Frontal cortex (tissue), 4 donors: Measurements from ENCODE around the gene TOGARAM1. TPM values are rescaled to one million over a fixed set of nuclear protein-coding genes. Genes with fewer than 3 reads are reported as not detected.

Experiments used
- DNase-seq, 2 donors: peaks; one replicate each; pipeline ENCODE4 v3.0.0; 2012; ENCODE audit warnings: low spot score in 2 of 2
- FAIRE-seq: peaks from 2 replicates; lab custom pipeline; 2012; peaks lifted over from hg19 to GRCh38; lab: Jason Lieb, UNC
- total RNA-seq: library from RNA; depleted of rRNA; stranded (reverse); fragments of >200 nt; gene quantifications from one replicate; pipeline ENCODE4 v1.2.3, GENCODE V29; 2014
- donor health status: control.
- donor health status: control.
- donor health status: control.

TOGARAM1 gene, protein sequence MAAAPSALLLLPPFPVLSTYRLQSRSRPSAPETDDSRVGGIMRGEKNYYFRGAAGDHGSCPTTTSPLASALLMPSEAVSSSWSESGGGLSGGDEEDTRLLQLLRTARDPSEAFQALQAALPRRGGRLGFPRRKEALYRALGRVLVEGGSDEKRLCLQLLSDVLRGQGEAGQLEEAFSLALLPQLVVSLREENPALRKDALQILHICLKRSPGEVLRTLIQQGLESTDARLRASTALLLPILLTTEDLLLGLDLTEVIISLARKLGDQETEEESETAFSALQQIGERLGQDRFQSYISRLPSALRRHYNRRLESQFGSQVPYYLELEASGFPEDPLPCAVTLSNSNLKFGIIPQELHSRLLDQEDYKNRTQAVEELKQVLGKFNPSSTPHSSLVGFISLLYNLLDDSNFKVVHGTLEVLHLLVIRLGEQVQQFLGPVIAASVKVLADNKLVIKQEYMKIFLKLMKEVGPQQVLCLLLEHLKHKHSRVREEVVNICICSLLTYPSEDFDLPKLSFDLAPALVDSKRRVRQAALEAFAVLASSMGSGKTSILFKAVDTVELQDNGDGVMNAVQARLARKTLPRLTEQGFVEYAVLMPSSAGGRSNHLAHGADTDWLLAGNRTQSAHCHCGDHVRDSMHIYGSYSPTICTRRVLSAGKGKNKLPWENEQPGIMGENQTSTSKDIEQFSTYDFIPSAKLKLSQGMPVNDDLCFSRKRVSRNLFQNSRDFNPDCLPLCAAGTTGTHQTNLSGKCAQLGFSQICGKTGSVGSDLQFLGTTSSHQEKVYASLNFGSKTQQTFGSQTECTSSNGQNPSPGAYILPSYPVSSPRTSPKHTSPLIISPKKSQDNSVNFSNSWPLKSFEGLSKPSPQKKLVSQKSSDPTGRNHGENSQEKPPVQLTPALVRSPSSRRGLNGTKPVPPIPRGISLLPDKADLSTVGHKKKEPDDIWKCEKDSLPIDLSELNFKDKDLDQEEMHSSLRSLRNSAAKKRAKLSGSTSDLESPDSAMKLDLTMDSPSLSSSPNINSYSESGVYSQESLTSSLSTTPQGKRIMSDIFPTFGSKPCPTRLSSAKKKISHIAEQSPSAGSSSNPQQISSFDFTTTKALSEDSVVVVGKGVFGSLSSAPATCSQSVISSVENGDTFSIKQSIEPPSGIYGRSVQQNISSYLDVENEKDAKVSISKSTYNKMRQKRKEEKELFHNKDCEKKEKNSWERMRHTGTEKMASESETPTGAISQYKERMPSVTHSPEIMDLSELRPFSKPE (N-terminal part only)
- total RNA-seq, result 81.5 TPM

GRCh38 chr14:44961554-44962333, at the start of gene TOGARAM1, which contains the start of gene KLHL28:
Gene TOGARAM1, plus strand, starts transcription at chr14:44962190. Its CDS starts 232 bp downstream, at chr14:44962422.
Gene KLHL28, minus strand, starts transcription at chr14:44961947. Its CDS starts 16,019 bp downstream, at chr14:44945928.
- DNase-seq, result peak; percentile 77 to 92
- peak; percentile 98 for FAIRE-seq

- no peak for FAIRE-seq
- DNase-seq, result no peak
These were observed 47.1 kb upstream of the TOGARAM1 start for GRCh38 chr14:44914849-44915248.

DNA sequence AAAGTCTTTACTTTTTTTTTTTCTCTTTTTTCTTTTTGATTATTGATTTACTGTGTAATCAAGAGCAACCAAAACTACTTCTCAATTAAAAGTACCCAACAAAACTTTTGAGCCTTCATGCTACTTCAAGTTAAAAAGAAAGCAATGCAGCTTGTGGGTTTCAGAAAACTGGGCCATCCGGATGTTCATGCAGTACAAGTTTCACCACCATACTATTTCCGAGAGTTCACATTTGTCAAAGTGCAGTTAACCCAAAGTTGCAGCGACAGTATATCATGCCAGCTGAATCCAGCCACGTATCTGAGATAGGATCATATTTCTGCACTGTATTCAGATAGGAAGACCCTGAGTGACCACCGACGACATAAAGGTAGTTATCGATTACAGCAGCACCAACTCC, 33.2 kb upstream of the TOGARAM1 start:
- no peak for DNase-seq
- no peak for FAIRE-seq

DNA sequence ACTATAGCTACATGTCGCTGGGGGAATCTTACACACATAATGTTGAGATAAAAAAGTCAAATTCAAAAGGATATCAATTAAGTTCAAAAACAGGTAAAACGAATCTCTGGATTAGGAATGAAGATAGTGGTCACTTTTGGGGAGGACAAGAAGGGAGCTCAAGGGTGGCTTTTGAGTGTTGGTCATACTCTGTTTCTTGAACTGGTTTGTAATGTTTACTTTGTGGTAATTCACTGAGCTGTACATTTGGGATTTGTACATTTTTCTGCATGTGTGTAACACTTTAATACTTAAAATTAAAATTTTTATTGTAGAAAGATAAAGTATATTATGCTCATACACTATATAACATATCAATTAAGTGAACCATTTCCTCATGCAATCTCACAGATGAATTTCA, 26.8 kb upstream of the TOGARAM1 start:
- no peak for FAIRE-seq

GRCh38 chr14:44937547-44937946, 24.4 kb upstream of the TOGARAM1 start:
- DNase-seq, result no peak
- FAIRE-seq, result no peak

More for the DNA sequence above, 26.8 kb upstream of the TOGARAM1 start:
- no peak for DNase-seq

DNA sequence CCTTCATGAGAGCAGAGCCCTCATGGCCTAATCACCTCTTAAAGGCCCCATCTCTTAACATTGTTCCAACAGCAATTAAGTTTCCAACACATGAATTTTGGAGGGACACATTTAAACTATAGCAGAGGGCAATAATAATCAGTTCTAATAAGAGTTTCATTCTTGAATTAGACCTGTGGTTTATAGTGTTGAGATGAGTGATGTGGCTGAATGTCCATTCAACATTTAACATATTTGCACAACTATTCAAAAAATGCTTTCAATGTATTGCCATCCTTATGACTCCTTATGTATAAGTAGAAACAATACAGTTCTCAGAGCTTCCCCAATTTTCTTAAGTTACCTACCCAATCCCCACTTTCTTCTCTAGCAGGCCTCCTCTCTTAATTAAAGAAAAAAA, 21.8 kb upstream of the TOGARAM1 start:
- FAIRE-seq (no peak), DNase-seq (no peak)

DNA sequence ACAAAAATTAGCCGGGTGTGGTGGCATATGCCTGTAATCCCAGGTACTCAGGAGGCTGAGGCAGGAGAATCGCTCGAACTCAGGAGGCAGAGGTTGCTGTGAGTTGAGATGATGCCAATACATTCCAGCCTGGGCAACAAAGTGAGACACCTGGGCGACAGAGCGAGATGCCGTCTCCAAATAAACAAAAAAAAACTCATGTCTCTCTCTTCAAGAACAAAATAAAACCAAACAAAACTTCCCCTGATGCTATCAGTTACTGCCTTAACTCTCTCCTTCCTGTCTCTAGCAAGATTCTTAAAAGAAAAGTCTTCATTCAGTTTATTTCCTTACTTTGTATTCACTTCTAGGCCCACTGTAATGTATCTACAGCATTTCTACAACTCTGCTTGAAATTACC, 21.0 kb upstream of the TOGARAM1 start:
- FAIRE-seq (no peak), DNase-seq (no peak)

DNA sequence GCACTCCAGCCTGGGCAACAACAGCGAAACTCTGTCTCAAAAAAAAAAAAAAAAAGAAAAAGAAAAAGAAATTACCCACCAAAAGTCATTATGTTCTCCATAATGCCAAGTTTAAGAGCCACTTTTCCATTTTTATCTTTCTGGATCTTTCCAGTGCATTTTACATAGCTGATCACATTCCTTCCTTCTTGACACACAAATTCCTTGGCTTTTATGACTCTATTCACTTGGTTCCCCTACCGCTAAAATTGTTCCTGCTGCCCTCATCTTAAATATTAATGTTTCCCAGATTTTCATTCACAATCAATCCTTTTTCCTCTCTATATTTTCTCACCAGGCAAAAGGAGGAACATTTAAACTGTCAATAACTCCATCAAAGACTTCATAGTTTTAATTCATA, 20.4 kb upstream of the TOGARAM1 start:
- DNase-seq, result no peak
- FAIRE-seq, result no peak

DNA sequence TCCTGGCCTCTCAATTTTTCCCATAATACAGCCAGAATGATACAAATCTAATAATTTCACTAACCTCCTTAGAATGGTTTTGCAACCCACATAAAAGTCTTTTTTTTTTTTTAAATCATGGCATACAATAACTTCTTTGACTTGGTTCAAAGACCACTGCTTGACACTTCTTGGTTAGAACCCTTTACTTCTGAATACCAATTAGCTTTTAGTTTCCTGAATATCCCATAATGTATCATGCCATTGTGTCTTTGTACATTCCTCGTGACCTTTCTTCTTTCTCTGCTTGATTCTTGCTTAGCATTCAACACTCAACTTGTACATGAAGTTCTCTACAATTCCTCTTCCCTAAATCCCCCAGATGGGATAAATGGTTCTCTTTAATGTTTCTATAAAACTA, 19.6 kb upstream of the TOGARAM1 start:
- no peak for DNase-seq
- no peak for FAIRE-seq

GRCh38 chr14:44944107-44944506, 17.9 kb upstream of the TOGARAM1 start:
- FAIRE-seq, result no peak

GRCh38 chr14:44945264-44945663, 16.7 kb upstream of the TOGARAM1 start:
- DNase-seq (no peak), FAIRE-seq (no peak)

More at GRCh38 chr14:44944107-44944506, 17.9 kb upstream of the TOGARAM1 start:
- no peak for DNase-seq

DNA sequence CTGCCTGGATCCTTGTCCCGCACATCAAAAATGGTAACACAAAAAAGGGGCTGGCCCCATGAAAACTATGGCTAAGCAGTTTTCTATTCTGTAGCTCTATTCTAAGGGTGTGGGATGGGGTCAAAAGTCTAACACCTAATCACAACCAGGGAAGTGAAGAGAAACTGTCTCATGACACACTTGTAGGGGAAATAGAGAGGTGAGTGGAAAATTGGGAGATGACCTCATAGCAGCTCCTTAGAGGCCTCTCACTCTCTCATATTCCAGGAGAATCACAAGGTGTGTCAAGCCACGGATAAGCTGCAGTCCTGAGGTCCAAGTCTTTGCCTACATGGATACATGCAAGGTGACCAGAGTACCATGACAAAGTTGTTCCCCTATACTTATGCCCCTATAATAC, 10.9 kb upstream of the TOGARAM1 start:
- FAIRE-seq (no peak), DNase-seq (no peak)

DNA sequence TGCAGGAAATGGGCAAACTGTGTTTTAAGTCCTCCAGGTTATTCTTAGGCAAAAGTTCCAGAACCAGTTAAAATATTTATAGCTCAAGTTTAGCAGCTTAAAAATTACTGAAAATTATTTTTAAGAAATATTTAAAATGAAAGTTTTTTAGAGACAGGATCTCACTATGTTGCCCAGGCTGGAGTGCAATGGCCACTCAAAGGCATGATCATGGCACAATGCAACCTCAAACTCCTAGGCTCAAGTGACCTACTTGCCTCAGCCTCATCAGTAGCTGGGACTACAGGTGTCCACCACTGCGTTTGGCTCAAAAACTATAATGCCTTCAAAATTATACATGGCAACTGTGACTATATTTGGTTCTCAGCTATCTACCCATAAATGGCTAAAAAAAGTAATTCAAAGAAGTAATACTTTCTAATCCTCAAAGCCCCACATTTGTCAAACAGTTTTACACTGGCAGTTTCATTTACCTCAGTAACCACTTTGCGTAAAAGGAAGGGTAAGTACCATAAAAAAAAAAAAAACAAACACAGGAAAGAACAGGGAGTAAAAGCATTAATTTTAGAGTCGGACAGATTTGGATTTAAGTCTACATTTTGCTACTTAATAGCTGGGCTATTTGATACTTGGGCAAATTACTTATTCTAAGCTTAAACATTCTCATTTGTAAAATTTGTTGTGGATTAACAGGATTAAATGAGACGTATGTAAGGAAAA, 9.4 kb upstream of the TOGARAM1 start:
- FAIRE-seq (no peak), DNase-seq (no peak)

DNA sequence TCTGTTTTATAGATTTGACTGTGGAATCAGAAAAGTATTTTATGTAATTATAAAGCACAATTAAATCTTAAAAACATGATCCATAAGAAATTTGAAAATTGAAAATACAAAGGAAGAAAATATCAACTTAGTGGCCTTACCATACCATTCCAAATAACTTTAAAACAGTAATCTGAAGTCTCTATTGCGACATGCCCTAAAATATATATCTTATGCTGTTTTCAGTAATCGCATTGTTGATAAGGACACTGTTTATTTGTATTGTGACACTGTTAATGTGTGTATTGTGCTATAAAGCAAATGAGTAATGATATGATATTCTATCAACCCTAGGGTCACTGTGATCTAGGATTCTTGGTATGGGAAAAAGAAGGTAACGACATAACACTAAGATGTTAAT, 7.2 kb upstream of the TOGARAM1 start:
- peak; percentile 49 for FAIRE-seq
- no peak for DNase-seq

DNA sequence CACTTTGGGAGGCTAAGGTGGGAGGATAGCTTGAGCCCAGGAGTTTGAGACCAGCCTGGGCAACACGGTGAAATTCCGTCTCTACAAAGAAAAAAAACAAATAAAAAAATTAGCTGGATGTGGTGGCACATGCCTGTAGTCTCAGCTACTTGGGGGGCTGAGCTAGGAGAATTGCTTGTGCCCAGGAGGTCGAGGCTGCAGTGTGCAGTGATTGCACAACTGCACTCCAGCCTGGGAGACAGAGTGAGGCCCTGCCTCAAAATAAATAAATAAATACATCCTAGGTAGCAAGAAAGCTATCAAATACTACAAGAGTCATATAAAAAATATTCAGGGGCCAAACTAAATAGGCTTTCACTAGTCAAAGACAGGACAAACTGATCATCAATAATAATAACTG, 6.5 kb upstream of the TOGARAM1 start:
- DNase-seq, result no peak
- no peak for FAIRE-seq

DNA sequence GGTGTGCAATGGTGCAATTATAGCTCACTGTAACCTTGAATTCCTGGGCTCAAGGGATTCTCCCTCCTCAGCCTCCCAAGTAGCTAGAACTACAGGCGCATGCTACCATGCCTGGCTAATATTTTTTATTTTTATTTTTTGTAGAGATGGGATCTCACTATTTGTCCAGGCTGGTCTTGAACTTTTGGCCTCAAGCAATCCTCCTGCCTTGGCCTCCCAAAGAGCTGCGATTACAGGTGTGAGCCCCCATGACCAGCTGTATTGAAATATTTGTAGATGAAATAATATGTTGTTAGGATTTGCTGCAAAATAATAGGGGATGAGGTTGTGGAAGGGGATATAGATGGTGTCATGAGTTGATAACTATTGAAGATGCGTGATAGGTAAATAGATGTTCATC, 5.1 kb upstream of the TOGARAM1 start:
- no peak for DNase-seq
- no peak for FAIRE-seq

- DNase-seq, result no peak
- no peak for FAIRE-seq
These were observed 2.5 kb upstream of the TOGARAM1 start for GRCh38 chr14:44959538-44959937.

DNA sequence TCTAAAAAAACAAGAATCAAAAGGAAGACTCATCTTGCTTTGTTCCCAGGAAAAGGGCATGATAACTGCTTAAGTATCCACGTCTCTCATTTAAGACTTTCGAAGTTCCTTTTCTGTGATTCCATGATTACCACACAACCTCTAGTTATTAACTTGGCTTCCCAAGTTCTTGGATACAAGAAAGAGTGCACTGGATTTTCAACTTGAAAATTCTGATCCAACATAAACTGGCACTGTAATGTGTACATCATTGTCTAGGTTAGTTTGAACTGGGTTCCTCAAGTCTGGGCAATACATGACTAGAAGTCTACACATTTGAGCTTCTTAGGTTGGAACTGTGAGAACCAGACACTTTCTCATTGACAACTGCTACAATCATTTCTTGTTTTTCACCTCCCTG, 1.8 kb upstream of the TOGARAM1 start:
- FAIRE-seq, result no peak

GRCh38 chr14:44960646-44961045, 1.3 kb upstream of the TOGARAM1 start:
- FAIRE-seq (no peak), DNase-seq (no peak)

More for the DNA sequence above, 1.8 kb upstream of the TOGARAM1 start:
- no peak for DNase-seq
